HepG2 (cell line): Measurements from ENCODE around the gene MED22. TPM values are rescaled to one million over a fixed set of nuclear protein-coding genes. Genes with fewer than 3 reads are reported as not detected.
A peak's percentile ranks its signal among the peaks of the same experiment; 100 is the strongest.

Experiments
- ARNTL ChIP-seq: sonication (generic); formaldehyde crosslinking; IDR thresholded peaks from 2 replicates; pipeline ENCODE4 v1.4.0; 2020; ENCODE audit warnings: mild to moderate bottlenecking, missing genetic modification reagents
- IKZF4 ChIP-seq: sonication (generic); formaldehyde crosslinking; IDR thresholded peaks from 2 replicates; pipeline ENCODE4 v1.5.1; 2020; ENCODE audit warnings: borderline replicate concordance, mild to moderate bottlenecking, low read depth, missing genetic modification reagents; ENCODE audit errors: not compliant biosample characterization
- KDM2A ChIP-seq: sonication (generic); formaldehyde crosslinking; IDR thresholded peaks from 2 replicates; pipeline ENCODE4 v1.4.0; 2020; ENCODE audit warnings: low read depth, missing genetic modification reagents, borderline replicate concordance
- KLF13 ChIP-seq: sonication (generic); formaldehyde crosslinking; IDR thresholded peaks from 2 replicates; pipeline ENCODE4 v1.4.0; 2020; ENCODE audit warnings: mild to moderate bottlenecking, missing genetic modification reagents
- MAZ ChIP-seq, 2 experiments: sonication (generic) in 1 of 2; formaldehyde crosslinking in 1 of 2; IDR thresholded peaks; 2 replicates each; pipeline versions ENCODE4 v1.5.0 to v1.6.1; 2012 to 2020; ENCODE audit warnings: low read depth in 2 of 2, mild to moderate bottlenecking in 2 of 2, borderline replicate concordance in 1 of 2, improper control_type of control experiment in 1 of 2, low read length in 1 of 2, missing genetic modification reagents in 1 of 2, moderate library complexity in 1 of 2
- NCOA5 ChIP-seq: sonication (generic); formaldehyde crosslinking; IDR thresholded peaks from 2 replicates; pipeline ENCODE4 v1.4.0; 2020; ENCODE audit warnings: missing genetic modification reagents
- NFE2 ChIP-seq: sonication (generic); formaldehyde crosslinking; IDR thresholded peaks from 2 replicates; pipeline ENCODE4 v1.4.0; 2020; ENCODE audit warnings: missing genetic modification reagents
- NR2F6 ChIP-seq, 2 experiments: IDR thresholded peaks; 2 replicates each; pipeline ENCODE4 v1.6.1; 2016; ENCODE audit warnings: antibody characterized with exemption in 1 of 2, mild to moderate bottlenecking in 1 of 2
- RORA ChIP-seq: sonication (generic); formaldehyde crosslinking; IDR thresholded peaks from 2 replicates; pipeline ENCODE4 v1.5.0; 2020; ENCODE audit warnings: mild to moderate bottlenecking, missing genetic modification reagents, moderate library complexity
- SOX13 ChIP-seq, 3 experiments: fragments of 450-650 bp in 1 of 3; sonication (generic) in 1 of 3; formaldehyde crosslinking in 1 of 3; IDR thresholded peaks in 2 of 3; conservative IDR thresholded peaks in 1 of 3; 2 replicates each; pipeline versions ENCODE4 v1.5.0 to v1.6.1; 2016 to 2020; ENCODE audit warnings: antibody characterized with exemption in 1 of 3, mild to moderate bottlenecking in 1 of 3, missing compliant biosample characterization in 1 of 3, missing genetic modification reagents in 1 of 3, moderate library complexity in 1 of 3
- TBX3 ChIP-seq: fragments of 450-650 bp; IDR thresholded peaks from 2 replicates; pipeline ENCODE4 v1.6.1; 2017; ENCODE audit warnings: antibody characterized with exemption, mild to moderate bottlenecking, inconsistent platforms, borderline replicate concordance
- TERF1 ChIP-seq: sonication (generic); formaldehyde crosslinking; IDR thresholded peaks from 2 replicates; pipeline ENCODE4 v1.8.0; 2022; ENCODE audit warnings: mild to moderate bottlenecking, missing genetic modification reagents, moderate library complexity
- THAP7 ChIP-seq: sonication (generic); formaldehyde crosslinking; IDR thresholded peaks from 2 replicates; pipeline ENCODE4 v1.8.1; 2023; ENCODE audit warnings: mild to moderate bottlenecking, missing genetic modification reagents
- ZNF276 ChIP-seq: sonication (generic); formaldehyde crosslinking; IDR thresholded peaks from 2 replicates; pipeline ENCODE4 v1.4.0; 2020; ENCODE audit warnings: mild to moderate bottlenecking, low read depth, missing genetic modification reagents
- ZNF343 ChIP-seq: sonication (generic); formaldehyde crosslinking; IDR thresholded peaks from 2 replicates; pipeline ENCODE4 v1.4.0; 2020; ENCODE audit warnings: mild to moderate bottlenecking, missing genetic modification reagents
- ZNF362 ChIP-seq: sonication (generic); formaldehyde crosslinking; IDR thresholded peaks from 2 replicates; pipeline ENCODE4 v1.4.0; 2020; ENCODE audit warnings: missing genetic modification reagents, mild to moderate bottlenecking, borderline replicate concordance
- ZNF510 ChIP-seq: sonication (generic); formaldehyde crosslinking; IDR thresholded peaks from 2 replicates; pipeline ENCODE4 v1.4.0; 2020; ENCODE audit warnings: low read depth, mild to moderate bottlenecking, missing genetic modification reagents
- ZNF552 ChIP-seq: sonication (generic); formaldehyde crosslinking; IDR thresholded peaks from 2 replicates; pipeline ENCODE4 v1.9.0; 2022; ENCODE audit warnings: missing genetic modification reagents, mild to moderate bottlenecking, borderline replicate concordance
- ZNF557 ChIP-seq: sonication (generic); formaldehyde crosslinking; IDR thresholded peaks from 2 replicates; pipeline ENCODE4 v1.4.0; 2020; ENCODE audit warnings: missing genetic modification reagents
- ZNF678 ChIP-seq: sonication (generic); formaldehyde crosslinking; IDR thresholded peaks from 2 replicates; pipeline ENCODE4 v1.4.0; 2020; ENCODE audit warnings: mild to moderate bottlenecking, missing genetic modification reagents
- polyA plus RNA-seq, 8 experiments: library from polyadenylated mRNA; depleted of rRNA in 3 of 8; stranded (reverse) in 7 of 8; unstranded in 1 of 8; fragments of >200 nt; fragmentation: Illumina TruSeq in 4 of 8; extraction: Trizol in 4 of 8; gene quantifications; 2 replicates each; pipeline versions ENCODE4 v1.2.1 to v1.2.3, GENCODE V29; 2011 to 2016; ENCODE audit warnings: low read depth in 4 of 8, missing spikeins in 1 of 8, mixed read lengths in 1 of 8; ENCODE audit not compliant: insufficient read depth in 1 of 8
- total RNA-seq, 5 experiments: library from RNA; depleted of rRNA; stranded (reverse); fragments of >200 nt; fragmentation: Illumina TruSeq; extraction: Trizol; gene quantifications; 2 replicates each; pipeline ENCODE4 v1.2.3, GENCODE V29; 2016; ENCODE audit warnings: low read depth in 1 of 5

The MED22 gene
- total and polyA plus RNA-seq, 2 of the 13 experiments (the other 11 are each of a cell fraction or from before 2014, with no cell fraction given): 15.8 to 22.1 TPM

GRCh38 chr9:133335924-133336811 lies 11.8 kb downstream of the MED22 start, which contains the start of gene SURF6 (continued):
- TF ChIP-seq THAP7 (CRISPR knock-in tag): peak; percentile 38; the same call in 1 of the 2 replicates
- TF ChIP-seq MAZ (IDR thresholded peaks at IDR 0.05; ENCODE audit: borderline replicate concordance, low read depth, low read length): peak; percentile 89
- TF ChIP-seq MAZ (CRISPR knock-in tag; IDR thresholded peaks at IDR 0.05; ENCODE audit: low read depth): peak; percentile 91
- TF ChIP-seq ZNF678: peak; percentile 40; the same call in 1 of the 2 replicates
- no peak; the same call in 1 of the 2 replicates for TF ChIP-seq ZNF362 (CRISPR knock-in tag)
- TF ChIP-seq NR2F6 (IDR thresholded peaks at IDR 0.05): no peak
- TF ChIP-seq NR2F6 (CRISPR knock-in tag; IDR thresholded peaks at IDR 0.05): peak; percentile 66
- TF ChIP-seq RORA: no peak
- TF ChIP-seq NFE2 (CRISPR knock-in tag): no peak
- peak; percentile 86 for TF ChIP-seq ARNTL (CRISPR knock-in tag)
- TF ChIP-seq KDM2A (CRISPR knock-in tag): peak; percentile 100
- TF ChIP-seq ZNF552: no peak; the same call in 1 of the 2 replicates
- peak; percentile 96 for TF ChIP-seq TBX3
- no peak for TF ChIP-seq IKZF4 (CRISPR knock-in tag)
- TF ChIP-seq TERF1: no peak
- no peak for TF ChIP-seq ZNF343 (CRISPR knock-in tag)
- peak; percentile 78; the same call in 1 of the 2 replicates for TF ChIP-seq ZNF276 (CRISPR knock-in tag)
- TF ChIP-seq ZNF510 (CRISPR knock-in tag): peak; percentile 95; the same call in 1 of the 2 replicates
- TF ChIP-seq NCOA5: no peak
- TF ChIP-seq KLF13 (CRISPR knock-in tag): no peak
- no peak; the same call in 1 of the 2 replicates for TF ChIP-seq SOX13 (IDR thresholded peaks at IDR 0.05)
- peak in 1 of 2 experiments; percentile 54; a peak in 1 of 4 replicates for TF ChIP-seq SOX13 (CRISPR knock-in tag; conservative IDR thresholded peaks at IDR 0.05 in 1 of 2, IDR thresholded peaks at IDR 0.05 in 1 of 2)
- no peak for TF ChIP-seq ZNF557 (CRISPR knock-in tag)
